Stimulated activated CD8-positive, alpha-beta memory T cell treated with anti-CD3 and anti-CD28 coated beads, Interleukin-4, amount 100 ng/mL, for 1 hour (primary cell): ENCODE results near the gene HBA1.
"Not testable (repeated sequence)": the region's sequence is repeated elsewhere in the genome, so short reads cannot be mapped to it uniquely, and the experiment has no call there.

ENCODE experiments used
- DNase-seq, 2 donors: peaks; one replicate each; pipeline ENCODE4 v3.0.0-alpha.2; 2020; ENCODE audit warnings: low read depth in 2 of 2, low spot score in 1 of 2

Gene HBA1

GRCh38 chr16:176477-177382, at the start of gene HBA1:
TSS of gene HBA1 (plus strand) at chr16:176680. CDS start at chr16:176717, 37 bp downstream.
- not testable (repeated sequence) for DNase-seq

GRCh38 chr16:129075-129474, 47.4 kb upstream of the HBA1 start:
- DNase-seq: no peak

GRCh38 chr16:130533-131173, 45.8 kb upstream of the HBA1 start:
- no peak for DNase-seq

GRCh38 chr16:132120-132519, 44.4 kb upstream of the HBA1 start:
- no peak for DNase-seq

- DNase-seq: no peak
Measured at GRCh38 chr16:133716-134115, 42.8 kb upstream of the HBA1 start.

GRCh38 chr16:138049-138417, 38.4 kb upstream of the HBA1 start:
- DNase-seq: no peak

GRCh38 chr16:140175-140857, 36.2 kb upstream of the HBA1 start:
- no peak for DNase-seq

GRCh38 chr16:142405-142967, 34.0 kb upstream of the HBA1 start:
- DNase-seq: no peak

GRCh38 chr16:143047-143446, 33.4 kb upstream of the HBA1 start:
- no peak for DNase-seq

- no peak for DNase-seq
Measured at GRCh38 chr16:143456-143855, 33.0 kb upstream of the HBA1 start.

- no peak for DNase-seq
Measured at GRCh38 chr16:144797-145252, 31.7 kb upstream of the HBA1 start.

- DNase-seq: no peak
Measured at GRCh38 chr16:146646-147045, 29.8 kb upstream of the HBA1 start.

- DNase-seq: no peak
Measured at GRCh38 chr16:149024-149660, 27.3 kb upstream of the HBA1 start.

- DNase-seq: no peak
Measured at GRCh38 chr16:152141-153128, 24.0 kb upstream of the HBA1 start, which contains the start of gene HBZ. TSS of gene HBZ (plus strand) at chr16:152644. CDS start at chr16:152910, 266 bp downstream.

- not testable (repeated sequence) for DNase-seq
Measured at GRCh38 chr16:153129-153521, 23.4 kb upstream of the HBA1 start.

GRCh38 chr16:153550-154216, 22.8 kb upstream of the HBA1 start:
- not testable (repeated sequence) for DNase-seq

- DNase-seq: no peak
Measured at GRCh38 chr16:154217-155030, 22.1 kb upstream of the HBA1 start.

GRCh38 chr16:155031-155398, 21.5 kb upstream of the HBA1 start:
- no peak for DNase-seq
